ENCODE data around the gene COMMD3.

- TF ChIP-seq CTCF (conservative IDR thresholded peaks at IDR 0.05; ENCODE audit: low read length): no peak
- no peak for TF ChIP-seq EZH2phosphoT487 (IDR thresholded peaks at IDR 0.05; ENCODE audit: borderline replicate concordance)
Observed at GRCh38 chr10:22271786-22272185, 44.4 kb upstream of the COMMD3 start.

All from Loucy (cell line).